A673 (cell line): Measurements from ENCODE around the gene RBM19. TPM values are rescaled to one million over a fixed set of nuclear protein-coding genes. Genes with fewer than 3 reads are reported as not detected.

Experiments
- BruUV-seq: library from RNA; stranded (reverse); fragments of 400-500 nt; replicated peaks from 2 replicates; lab custom pipeline; 2021; lab: Mats Ljungman, UMichigan
- CTCF ChIA-PET: fragments of 300-600 bp; sonication (Branson Sonifier 250); formaldehyde crosslinking; loops from one replicate; lab custom pipeline; 2022; ENCODE audit warnings: antibody characterized with exemption; lab: Charles Lee
- POLR2A ChIA-PET: fragments of 300-600 bp; sonication (Branson Sonifier 250); formaldehyde crosslinking; loops from one replicate; lab custom pipeline; 2022; ENCODE audit warnings: antibody characterized with exemption; ENCODE audit not compliant: low non-redundant PET; lab: Charles Lee
- DNase-seq: peaks from one replicate; pipeline ENCODE4 v3.0.0-alpha.2; 2015; ENCODE audit warnings: low spot score
- H3K27ac ChIP-seq: fragments of 200-600 bp; sonication (generic); 2 replicates; pipeline ENCODE4 v1.5.1; 2016; ENCODE audit warnings: mixed run types, low read depth, mild to moderate bottlenecking, mixed read lengths, antibody characterized with exemption, low read length; ENCODE audit not compliant: poor library complexity, severe bottlenecking
- H3K27me3 ChIP-seq: fragments of 200-600 bp; sonication (generic); replicated peaks from 2 replicates; pipeline ENCODE4 v1.6.1; 2017; ENCODE audit warnings: mixed run types, low read depth, mild to moderate bottlenecking, mixed read lengths, antibody characterized with exemption, low read length; ENCODE audit not compliant: insufficient read depth, poor library complexity
- H3K36me3 ChIP-seq: fragments of 200-600 bp; sonication (generic); 2 replicates; pipeline ENCODE4 v1.6.1; 2016; ENCODE audit warnings: mixed run types, mild to moderate bottlenecking, mixed read lengths, antibody characterized with exemption, low read length; ENCODE audit not compliant: insufficient read depth, poor library complexity, severe bottlenecking
- H3K4me1 ChIP-seq: fragments of 200-600 bp; sonication (generic); 2 replicates; pipeline ENCODE4 v1.6.1; 2017; ENCODE audit warnings: mixed run types, mild to moderate bottlenecking, mixed read lengths, antibody characterized with exemption, low read length; ENCODE audit not compliant: insufficient read depth, poor library complexity, severe bottlenecking
- H3K4me3 ChIP-seq: fragments of 200-600 bp; sonication (generic); 2 replicates; pipeline ENCODE4 v1.5.1; 2016; ENCODE audit warnings: low read depth, mixed run types, mild to moderate bottlenecking, mixed read lengths, low read length; ENCODE audit not compliant: poor library complexity, severe bottlenecking
- H3K9me3 ChIP-seq: fragments of 200-600 bp; sonication (generic); 2 replicates; pipeline ENCODE4 v1.6.1; 2016; ENCODE audit warnings: mixed run types, low read depth, mild to moderate bottlenecking, mixed read lengths, antibody characterized with exemption, low read length; ENCODE audit not compliant: poor library complexity, severe bottlenecking
- CTCF ChIP-seq: fragments of 300-800, 200-600 bp; sonication (generic); conservative IDR thresholded peaks from 2 replicates; pipeline ENCODE4 v1.5.1; 2017; ENCODE audit warnings: low read depth, mild to moderate bottlenecking, antibody characterized with exemption, low read length, moderate library complexity, mixed read lengths
- EZH2 ChIP-seq: fragments of 200-600 bp; sonication (generic); IDR thresholded peaks from 2 replicates; pipeline ENCODE4 v1.6.1; 2017; ENCODE audit warnings: borderline replicate concordance, low read depth, mild to moderate bottlenecking, mixed read lengths, antibody characterized with exemption, low read length; ENCODE audit not compliant: poor library complexity, severe bottlenecking
- intact Hi-C: fragments of 100-400 bp; cut with micrococcal nuclease; formaldehyde crosslinking; loops from one replicate; pipeline ENCODE4 v1.10.0; 2022; ENCODE audit not compliant: unreplicated experiment
- total RNA-seq: library from RNA; stranded (reverse); gene quantifications from 2 replicates; pipeline ENCODE4 v1.2.3, GENCODE V29; 2021

The RBM19 gene
- total RNA-seq, 1 experiment from 2014 or later: 47.1 TPM

GRCh38 chr12:113766879-113767878, 198.9 kb downstream of the RBM19 start:
- ChIA-PET POLR2A (interaction anchor here (0.6 kb wide), 1 partner anchor 58 kb away, joined by 4 read pairs; no protein-coding TSS in a partner anchor), CTCF (interaction anchor here (0.5 kb wide), 1 partner anchor 25 kb away, joined by 12 read pairs; no protein-coding TSS in a partner anchor)
- BruUV-seq: no TSS peak
- intact Hi-C loops: no loop called here
- no peaks in the 10 kb centered on the region for H3K36me3 ChIP-seq
- TF ChIP-seq EZH2 (no peak), CTCF (no peak)
- H3K27me3 ChIP-seq: peaks cover under 1% of the 10 kb centered on the region
- DNase-seq: peak; percentile 86
- no peaks in the 10 kb centered on the region for H3K9me3 ChIP-seq
- no peak overlapping the region for H3K27ac ChIP-seq
- H3K4me1 ChIP-seq: peaks cover 7% of the 10 kb centered on the region
- no peak overlapping the region for H3K4me3 ChIP-seq
